ENCODE measurements around the gene RARB. TPM values are rescaled to one million over a fixed set of nuclear protein-coding genes. Genes with fewer than 3 reads are reported as not detected.

Gene RARB
- total RNA-seq, 4 donors from 2014 or later, result 2.6 to 11.2 (median 3.4) TPM

DNA sequence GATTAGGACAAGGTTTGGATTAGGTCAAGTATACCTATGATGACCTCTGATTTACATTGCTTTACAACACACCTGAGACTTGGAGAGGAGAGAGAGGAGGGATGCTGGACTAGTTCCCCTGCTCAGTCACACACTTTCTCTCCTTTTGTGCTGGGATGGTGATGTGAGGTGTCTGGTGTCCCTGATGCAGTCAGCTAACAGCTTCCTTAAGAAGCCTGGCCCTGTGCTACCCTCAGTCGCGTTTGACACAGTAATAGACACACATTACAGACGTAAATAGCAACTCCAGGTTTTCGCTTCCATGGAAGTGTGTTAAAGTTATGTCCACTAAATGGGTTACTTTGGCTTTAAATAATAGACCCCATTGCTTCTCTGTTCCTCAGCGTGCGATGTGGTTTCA, 58.9 kb downstream of the RARB start:
- DNase-seq (ENCODE audit: low spot score) (no peak), ATAC-seq (ENCODE audit: low FRiP score) (no peak)
- TF ChIP-seq, protein P1, sequence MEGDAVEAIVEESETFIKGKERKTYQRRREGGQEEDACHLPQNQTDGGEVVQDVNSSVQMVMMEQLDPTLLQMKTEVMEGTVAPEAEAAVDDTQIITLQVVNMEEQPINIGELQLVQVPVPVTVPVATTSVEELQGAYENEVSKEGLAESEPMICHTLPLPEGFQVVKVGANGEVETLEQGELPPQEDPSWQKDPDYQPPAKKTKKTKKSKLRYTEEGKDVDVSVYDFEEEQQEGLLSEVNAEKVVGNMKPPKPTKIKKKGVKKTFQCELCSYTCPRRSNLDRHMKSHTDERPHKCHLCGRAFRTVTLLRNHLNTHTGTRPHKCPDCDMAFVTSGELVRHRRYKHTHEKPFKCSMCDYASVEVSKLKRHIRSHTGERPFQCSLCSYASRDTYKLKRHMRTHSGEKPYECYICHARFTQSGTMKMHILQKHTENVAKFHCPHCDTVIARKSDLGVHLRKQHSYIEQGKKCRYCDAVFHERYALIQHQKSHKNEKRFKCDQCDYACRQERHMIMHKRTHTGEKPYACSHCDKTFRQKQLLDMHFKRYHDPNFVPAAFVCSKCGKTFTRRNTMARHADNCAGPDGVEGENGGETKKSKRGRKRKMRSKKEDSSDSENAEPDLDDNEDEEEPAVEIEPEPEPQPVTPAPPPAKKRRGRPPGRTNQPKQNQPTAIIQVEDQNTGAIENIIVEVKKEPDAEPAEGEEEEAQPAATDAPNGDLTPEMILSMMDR (IDR thresholded peaks at IDR 0.05), result no peak

DNA sequence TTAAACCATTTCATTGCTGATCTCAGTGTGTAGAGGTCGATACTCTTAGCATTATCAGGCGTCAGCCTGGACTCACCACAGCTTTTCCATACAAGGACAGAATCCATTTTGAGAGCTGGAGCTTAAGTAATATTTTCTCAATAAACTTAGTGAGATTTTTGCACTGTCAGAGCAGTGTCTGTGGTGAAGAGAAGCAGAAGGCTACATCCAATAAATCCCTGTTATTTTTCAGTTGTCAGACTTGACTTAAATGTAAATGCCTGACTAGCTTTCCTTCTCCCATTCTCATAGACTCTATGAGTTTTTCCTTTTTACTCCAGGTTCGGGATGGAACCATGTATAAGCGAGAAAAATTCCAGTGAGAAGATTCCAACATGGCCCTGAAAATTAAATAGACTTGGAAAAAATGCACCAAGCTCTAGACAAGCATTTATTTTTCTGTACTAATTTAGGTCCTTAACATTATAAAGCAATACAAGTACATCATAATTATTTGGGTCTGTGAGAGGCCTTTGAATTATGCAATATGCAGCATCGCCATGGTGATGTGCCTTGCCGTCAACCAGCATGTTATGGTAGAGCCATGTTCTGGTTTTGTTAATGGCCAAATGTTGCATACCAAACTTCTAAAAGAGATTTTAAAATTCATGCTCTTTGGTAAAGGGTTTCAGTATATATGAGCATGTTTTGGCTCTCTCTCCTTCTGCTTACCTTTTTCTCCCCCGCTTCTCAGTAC, 62.0 kb downstream of the RARB start:
- no peak for ATAC-seq (ENCODE audit: low FRiP score)
- DNase-seq (ENCODE audit: low spot score), result no peak
- TF ChIP-seq, protein P1 (IDR thresholded peaks at IDR 0.05), result no peak

DNA sequence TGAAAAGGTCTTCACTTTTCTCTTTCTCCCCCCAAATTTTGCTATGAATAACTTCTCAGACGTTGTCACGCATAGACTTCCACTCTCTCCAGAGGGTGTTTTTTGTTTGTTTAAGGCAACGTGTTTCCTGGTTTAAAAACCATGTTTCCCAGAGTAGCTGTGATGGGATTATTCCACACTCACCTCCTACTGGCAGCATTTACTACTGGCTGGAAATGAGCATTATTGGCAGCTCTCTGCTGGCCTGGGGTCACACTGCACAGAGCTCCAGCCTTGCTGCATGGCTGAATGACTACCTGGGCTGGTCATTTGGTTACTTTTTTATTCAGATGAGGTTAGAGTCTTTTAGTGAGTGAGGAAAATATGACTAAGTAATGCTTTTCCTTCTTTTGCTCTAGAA, 65.2 kb downstream of the RARB start:
- DNase-seq (ENCODE audit: low spot score) (no peak), ATAC-seq (ENCODE audit: low FRiP score) (no peak)
- TF ChIP-seq, protein P1 (IDR thresholded peaks at IDR 0.05), result no peak

DNA sequence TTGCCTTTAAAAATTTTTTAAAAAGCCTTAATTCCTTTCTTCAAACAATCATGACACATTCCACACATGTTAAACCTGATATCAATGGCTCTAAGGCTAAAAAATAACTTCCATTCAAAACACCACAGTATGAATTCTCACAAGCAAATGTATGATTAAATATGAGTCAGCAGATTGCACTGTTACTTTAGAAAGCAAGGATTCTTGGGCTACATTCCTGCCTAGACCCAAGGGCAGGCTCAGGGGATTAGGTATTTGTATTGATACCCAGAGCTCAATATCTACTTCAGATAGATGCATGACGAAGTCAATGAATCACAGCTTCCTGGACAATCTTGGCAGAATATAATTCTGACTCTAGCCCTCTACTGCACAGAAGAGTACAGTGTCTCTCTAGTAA, 65.7 kb downstream of the RARB start:
- TF ChIP-seq, protein P1 (IDR thresholded peaks at IDR 0.05), result no peak
- DNase-seq (ENCODE audit: low spot score) (no peak), ATAC-seq (ENCODE audit: low FRiP score) (no peak)

DNA sequence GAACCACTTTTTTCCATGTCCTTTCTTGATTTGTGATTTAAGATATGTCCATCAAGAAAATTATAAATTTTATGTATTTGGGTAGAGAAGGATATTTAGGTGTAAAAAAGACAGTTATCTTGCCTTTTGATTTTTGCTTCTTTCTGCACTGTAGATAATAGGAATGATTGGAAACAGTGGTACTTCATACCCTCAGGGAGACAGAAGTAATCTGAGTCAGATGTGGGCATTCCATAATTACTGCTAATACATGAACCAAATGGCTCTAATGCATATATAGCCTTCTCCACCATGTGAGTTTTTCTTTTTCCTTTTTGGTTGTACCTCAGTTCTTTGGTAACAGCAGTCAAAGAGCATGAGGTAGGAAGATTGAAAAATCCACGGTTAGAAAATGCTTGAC, 67.2 kb downstream of the RARB start:
- no peak for ATAC-seq (ENCODE audit: low FRiP score)
- no peak for DNase-seq (ENCODE audit: low spot score)
- TF ChIP-seq, protein P1 (IDR thresholded peaks at IDR 0.05), result no peak

DNA sequence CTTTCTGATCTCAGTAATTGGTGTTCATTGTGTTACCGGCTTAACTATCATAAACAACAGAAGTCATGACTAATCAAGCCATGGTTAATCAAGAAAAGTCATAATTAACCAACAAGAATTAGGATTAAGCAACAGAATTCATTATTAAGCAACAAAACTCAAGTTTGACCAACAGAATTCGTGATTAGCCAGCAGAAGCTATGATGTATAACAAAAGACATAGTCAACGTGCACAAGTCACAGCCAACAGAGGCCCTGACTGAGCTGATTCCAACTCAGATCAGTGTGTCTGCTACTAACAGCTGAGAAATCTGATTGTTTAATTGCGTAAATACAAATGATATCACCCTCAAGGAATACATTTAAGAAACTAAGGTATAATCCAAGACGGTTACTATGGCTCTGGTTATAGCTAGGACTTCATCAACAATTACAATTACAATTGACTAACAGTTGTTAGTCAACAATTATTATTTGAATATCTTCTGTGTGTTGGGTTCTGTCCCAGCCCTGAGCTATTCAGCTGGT, 67.7 kb downstream of the RARB start:
- TF ChIP-seq, protein P1 (IDR thresholded peaks at IDR 0.05), result no peak
- DNase-seq (ENCODE audit: low spot score) (no peak), ATAC-seq (ENCODE audit: low FRiP score) (no peak)

DNA sequence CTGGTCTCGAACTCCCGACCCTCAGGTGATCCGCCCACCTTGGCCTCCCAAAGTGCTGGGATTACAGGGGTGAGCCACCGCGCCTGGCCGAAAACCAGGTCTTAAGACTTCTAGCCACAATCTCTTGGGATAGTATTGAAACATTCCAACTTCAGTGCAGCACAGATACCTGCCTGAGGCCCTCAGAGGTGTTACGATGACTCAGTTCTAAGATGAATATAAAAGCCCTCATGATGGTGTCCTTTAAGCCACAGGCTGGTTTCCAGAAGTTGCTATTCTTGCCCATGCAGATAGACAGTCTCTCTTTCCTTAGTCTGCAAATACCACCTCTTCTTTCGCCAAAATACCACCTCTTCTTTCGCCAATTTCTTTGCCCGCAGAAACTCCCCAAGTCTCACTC, 69.0 kb downstream of the RARB start:
- TF ChIP-seq, protein P1 (IDR thresholded peaks at IDR 0.05), result no peak
- DNase-seq (ENCODE audit: low spot score), result no peak
- ATAC-seq (ENCODE audit: low FRiP score), result no peak
